ENCODE data around the gene SHB. TPM values are rescaled to one million over a fixed set of nuclear protein-coding genes. Genes with fewer than 3 reads are reported as not detected.

The SHB gene
- total and polyA plus RNA-seq, 2 donors (not counting 1 experiment from before 2014, with no cell fraction given), result 9.9 to 13.9 TPM

GRCh38 chr9:37960631-37961030 lies 108.4 kb downstream of the SHB start:
- Histone ChIP-seq H3K4me1 (ENCODE audit: control insufficient read depth, extremely low read depth, insufficient read depth, low read length) (peaks cover 21% of the 10 kb centered on the region), H3K27ac (ENCODE audit: insufficient read depth, low read length) (no peak overlapping the region), H3K79me2 (ENCODE audit: control insufficient read depth, insufficient read depth, low read length) (peaks cover 21% of the 10 kb centered on the region), H2AFZ (ENCODE audit: low read length) (no peak overlapping the region), H3K27me3 (ENCODE audit: control insufficient read depth, insufficient read depth, low read length) (no peaks in the 10 kb centered on the region), H3K9me3 (ENCODE audit: control insufficient read depth, insufficient read depth, low read depth, low read length) (no peaks in the 10 kb centered on the region), H3K36me3 (ENCODE audit: control insufficient read depth, insufficient read depth, low read length) (peaks cover 4% of the 10 kb centered on the region), H3K4me2 (ENCODE audit: extremely low read depth, insufficient read depth, low read length) (no peak overlapping the region), H3K9ac (ENCODE audit: insufficient read depth, low read length) (no peak overlapping the region), H4K20me1 (ENCODE audit: control insufficient read depth, extremely low read depth, insufficient read depth, low read length) (no peaks in the 10 kb centered on the region), H3K4me3 (replicated peaks in 1 of 4; ENCODE audit: control extremely low read depth in 1 of 4, insufficient read depth in 1 of 4, low read depth in 3 of 4, low read length in 4 of 4) (no peak overlapping the region)
- TF ChIP-seq EZH2 (IDR thresholded peaks at IDR 0.05; ENCODE audit: low read length, missing control alignments), result no peak
- no peak for TF ChIP-seq CTCF (conservative IDR thresholded peaks at IDR 0.05 in 1 of 2, IDR thresholded peaks at IDR 0.05 in 1 of 2; ENCODE audit: low read depth in 1 of 2, low read length in 2 of 2)
- no peak for DNase-seq (ENCODE audit: low read depth in 2 of 2)

GRCh38 chr9:37959976-37960375 lies 109.1 kb downstream of the SHB start:
- no peak overlapping the region for H3K9ac ChIP-seq (ENCODE audit: insufficient read depth, low read length)
- no peak for DNase-seq (ENCODE audit: low read depth in 2 of 2)
- no peak overlapping the region for H3K27ac ChIP-seq (ENCODE audit: insufficient read depth, low read length)
- H3K4me2 ChIP-seq (ENCODE audit: extremely low read depth, insufficient read depth, low read length), result no peak overlapping the region
- H3K36me3 ChIP-seq (ENCODE audit: control insufficient read depth, insufficient read depth, low read length), result peaks cover 4% of the 10 kb centered on the region
- peaks cover 21% of the 10 kb centered on the region for H3K79me2 ChIP-seq (ENCODE audit: control insufficient read depth, insufficient read depth, low read length)
- TF ChIP-seq CTCF (conservative IDR thresholded peaks at IDR 0.05 in 1 of 2, IDR thresholded peaks at IDR 0.05 in 1 of 2; ENCODE audit: low read depth in 1 of 2, low read length in 2 of 2) (no peak), EZH2 (IDR thresholded peaks at IDR 0.05; ENCODE audit: low read length, missing control alignments) (no peak)
- H3K4me1 ChIP-seq (ENCODE audit: control insufficient read depth, extremely low read depth, insufficient read depth, low read length), result peaks cover 16% of the 10 kb centered on the region
- no peak overlapping the region for H2AFZ ChIP-seq (ENCODE audit: low read length)
- H3K9me3 ChIP-seq (ENCODE audit: control insufficient read depth, insufficient read depth, low read depth, low read length), result no peaks in the 10 kb centered on the region
- no peaks in the 10 kb centered on the region for H4K20me1 ChIP-seq (ENCODE audit: control insufficient read depth, extremely low read depth, insufficient read depth, low read length)
- no peak overlapping the region for H3K4me3 ChIP-seq (replicated peaks in 1 of 4; ENCODE audit: control extremely low read depth in 1 of 4, insufficient read depth in 1 of 4, low read depth in 3 of 4, low read length in 4 of 4)
- no peaks in the 10 kb centered on the region for H3K27me3 ChIP-seq (ENCODE audit: control insufficient read depth, insufficient read depth, low read length)

GRCh38 chr9:37958154-37958553 lies 110.9 kb downstream of the SHB start:
- Histone ChIP-seq H3K79me2 (ENCODE audit: control insufficient read depth, insufficient read depth, low read length) (peaks cover 13% of the 10 kb centered on the region), H3K4me2 (ENCODE audit: extremely low read depth, insufficient read depth, low read length) (no peak overlapping the region), H4K20me1 (ENCODE audit: control insufficient read depth, extremely low read depth, insufficient read depth, low read length) (no peaks in the 10 kb centered on the region), H3K4me3 (replicated peaks in 1 of 4; ENCODE audit: control extremely low read depth in 1 of 4, insufficient read depth in 1 of 4, low read depth in 3 of 4, low read length in 4 of 4) (no peak overlapping the region), H2AFZ (ENCODE audit: low read length) (no peak overlapping the region), H3K9ac (ENCODE audit: insufficient read depth, low read length) (no peak overlapping the region), H3K27me3 (ENCODE audit: control insufficient read depth, insufficient read depth, low read length) (no peaks in the 10 kb centered on the region), H3K4me1 (ENCODE audit: control insufficient read depth, extremely low read depth, insufficient read depth, low read length) (peaks cover 17% of the 10 kb centered on the region), H3K36me3 (ENCODE audit: control insufficient read depth, insufficient read depth, low read length) (peaks cover 3% of the 10 kb centered on the region), H3K27ac (ENCODE audit: insufficient read depth, low read length) (no peak overlapping the region), H3K9me3 (ENCODE audit: control insufficient read depth, insufficient read depth, low read depth, low read length) (no peaks in the 10 kb centered on the region)
- no peak for TF ChIP-seq CTCF (conservative IDR thresholded peaks at IDR 0.05 in 1 of 2, IDR thresholded peaks at IDR 0.05 in 1 of 2; ENCODE audit: low read depth in 1 of 2, low read length in 2 of 2)
- TF ChIP-seq EZH2 (IDR thresholded peaks at IDR 0.05; ENCODE audit: low read length, missing control alignments), result no peak
- no peak for DNase-seq (ENCODE audit: low read depth in 2 of 2)
